Activated CD4-positive, alpha-beta T cell treated with anti-CD3 and anti-CD28 coated beads for 36 hours (primary cell): ENCODE data around the gene FRMD4A. TPM values are rescaled to one million over a fixed set of nuclear protein-coding genes. Genes with fewer than 3 reads are reported as not detected.

Source experiments
- ATAC-seq: fragments of 200-7000 bp; cut with Tn5 transposase; one replicate; pipeline ENCODE4 v1.10.0; 2021; ENCODE audit warnings: mild to moderate bottlenecking, moderate library complexity
- CTCF ChIA-PET: fragments of 350-600 bp; sonication (Branson Sonifier 250); formaldehyde crosslinking; loops from one replicate; lab custom pipeline; 2021; ENCODE audit warnings: antibody characterized with exemption; lab: Charles Lee
- POLR2A ChIA-PET: fragments of 350-600 bp; sonication (Branson Sonifier 250); formaldehyde crosslinking; loops from one replicate; lab custom pipeline; 2021; ENCODE audit warnings: antibody characterized with exemption, inconsistent platforms; lab: Charles Lee
- DNase-seq: peaks from one replicate; pipeline ENCODE4 v3.0.0-alpha.2; 2020
- H3K27ac Mint-ChIP-seq: one replicate; pipeline ENCODE4 v1.8.0; 2021; ENCODE audit warnings: mixed read lengths
- H3K27me3 Mint-ChIP-seq: one replicate; pipeline ENCODE4 v1.8.0; 2021; ENCODE audit warnings: mixed read lengths
- H3K36me3 Mint-ChIP-seq: one replicate; pipeline ENCODE4 v1.8.0; 2021; ENCODE audit warnings: low read depth, mixed read lengths
- H3K4me1 Mint-ChIP-seq: one replicate; pipeline ENCODE4 v1.8.0; 2021; ENCODE audit warnings: mixed read lengths
- H3K4me3 Mint-ChIP-seq: one replicate; pipeline ENCODE4 v1.8.0; 2021; ENCODE audit warnings: mild to moderate bottlenecking, moderate library complexity, mixed read lengths
- H3K9me3 Mint-ChIP-seq: one replicate; pipeline ENCODE4 v1.8.0; 2021; ENCODE audit warnings: low read depth, mixed read lengths
- intact Hi-C, 2 experiments: fragments of 100-400 bp; cut with DNase I in 1 of 2; cut with micrococcal nuclease in 1 of 2; formaldehyde crosslinking; loops; one replicate each; pipeline versions ENCODE4 v1.14.2 to v1.15.1; 2022 to 2024; cut with DNase I, micrococcal nuclease
- total RNA-seq, 2 experiments: library from RNA; stranded (reverse); gene quantifications; one replicate each; pipeline ENCODE4 v1.2.3, GENCODE V29; 2021

The FRMD4A gene
- total RNA-seq, 2 experiments from 2014 or later: 0.85 to 1.3 TPM

DNA sequence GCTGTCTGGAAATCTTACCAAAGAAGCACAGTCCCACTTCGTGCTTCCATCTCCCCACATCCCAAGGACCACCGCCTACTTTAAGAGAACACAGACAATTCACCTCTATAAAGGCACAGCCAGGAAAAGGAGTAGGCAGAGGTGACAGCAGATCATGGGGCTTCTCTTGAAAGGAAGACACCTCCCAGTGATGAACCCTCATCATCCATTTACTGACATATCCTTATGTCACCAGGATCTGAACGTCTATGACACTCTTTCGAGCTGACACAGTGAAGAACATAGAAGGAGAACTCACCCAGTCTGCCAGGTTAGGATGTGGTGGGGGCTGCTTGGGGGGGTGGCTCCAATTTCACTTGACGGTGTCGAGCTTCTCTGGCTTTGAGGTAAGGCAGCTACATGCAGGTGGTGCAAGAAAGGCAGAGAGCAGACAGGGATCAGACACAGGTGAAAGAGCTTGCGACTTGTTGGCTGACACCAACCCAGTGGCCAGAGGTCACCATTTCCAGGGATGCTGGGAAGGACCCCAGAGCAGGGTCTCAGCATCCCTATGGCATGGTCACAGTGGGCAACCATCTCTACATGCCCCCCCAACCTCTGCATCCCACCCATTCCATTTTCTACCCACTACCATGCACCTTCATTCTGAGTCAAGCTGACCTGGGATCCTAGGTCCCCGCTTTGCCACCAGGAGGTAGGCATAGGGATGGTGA, 676.5 kb downstream of the FRMD4A start:
- ChIA-PET POLR2A (no interaction called here), CTCF (no interaction called here)
- Mint-ChIP-seq H3K4me1 (peaks cover 28% of the 10 kb centered on the region), H3K36me3 (peaks cover 3% of the 10 kb centered on the region), H3K4me3 (no peak overlapping the region), H3K27me3 (no peaks in the 10 kb centered on the region), H3K9me3 (no peaks in the 10 kb centered on the region), H3K27ac (no peak overlapping the region)
- no peak for ATAC-seq
- intact Hi-C loops: no loop called here
- no peak for DNase-seq

DNA sequence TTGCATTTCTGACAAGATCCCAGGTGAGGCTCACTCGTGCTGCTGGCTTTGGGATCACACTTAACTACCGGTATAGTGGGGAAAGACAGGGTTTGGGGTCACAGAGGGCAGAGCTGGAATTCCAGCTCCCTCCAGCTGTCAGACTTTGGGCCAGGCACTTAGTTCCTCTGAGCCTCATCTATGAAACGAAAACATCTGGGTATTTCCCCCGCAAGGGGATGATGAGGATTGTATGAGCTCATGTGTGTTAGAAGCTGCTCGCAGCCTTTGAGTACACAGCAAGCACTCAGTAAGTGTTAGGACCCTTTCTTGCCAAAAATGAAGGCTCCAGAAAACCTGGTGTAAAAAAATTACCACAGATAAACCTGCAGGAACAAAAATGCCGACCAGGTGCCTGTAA, 677.9 kb downstream of the FRMD4A start:
- Mint-ChIP-seq H3K4me1 (peaks cover 35% of the 10 kb centered on the region), H3K27me3 (no peaks in the 10 kb centered on the region), H3K4me3 (no peak overlapping the region), H3K9me3 (no peaks in the 10 kb centered on the region), H3K36me3 (peaks cover 3% of the 10 kb centered on the region), H3K27ac (no peak overlapping the region)
- DNase-seq: no peak
- intact Hi-C loops: no loop called here
- POLR2A ChIA-PET: interaction anchor here (0.6 to 1.5 kb wide), 2 partner anchors 37 to 533 kb away, joined by 3 read pairs; no protein-coding TSS in a partner anchor
- CTCF ChIA-PET: interaction anchor here (0.6 kb wide), 1 partner anchor 1933 kb away, joined by 3 read pairs; no protein-coding TSS in a partner anchor
- ATAC-seq: peak; percentile 34

DNA sequence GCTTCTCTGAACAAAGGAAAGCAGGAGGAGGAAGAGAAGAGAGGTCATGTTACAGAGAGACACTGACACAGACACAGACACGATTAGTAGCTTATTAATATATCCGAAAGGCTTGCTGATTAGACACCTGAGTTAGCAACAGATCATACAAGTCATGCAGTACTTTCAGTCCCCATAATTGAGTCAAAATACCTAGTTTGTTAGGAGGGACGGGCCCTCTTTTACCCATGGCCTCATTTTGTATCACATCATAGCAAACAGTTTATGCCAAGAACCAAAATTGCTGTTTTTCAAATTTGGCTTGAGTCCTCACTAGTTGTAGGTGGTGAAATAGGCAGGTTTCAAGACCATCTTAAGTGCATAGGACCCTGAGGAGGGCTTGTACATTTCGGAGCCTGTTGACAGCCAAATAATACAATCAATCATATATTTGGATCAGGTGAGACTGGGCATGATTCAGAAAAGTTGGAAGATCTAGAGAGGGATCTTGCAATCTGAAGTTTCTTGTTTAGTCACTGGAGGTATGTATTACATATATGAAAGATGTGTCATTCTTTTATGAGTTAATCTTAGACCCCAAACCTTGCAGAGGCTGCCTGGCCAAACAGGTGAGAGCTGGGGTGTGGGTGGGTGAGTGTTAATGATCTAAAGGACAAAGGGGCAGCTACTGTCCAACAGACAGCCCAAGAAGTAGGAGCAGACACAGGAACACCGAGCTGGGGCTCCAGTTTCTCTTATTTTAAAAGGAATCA, 678.6 kb downstream of the FRMD4A start:
- Mint-ChIP-seq H3K9me3 (no peaks in the 10 kb centered on the region), H3K4me1 (peaks cover 35% of the 10 kb centered on the region), H3K27ac (peak overlapping the region; percentile 62), H3K4me3 (no peak overlapping the region), H3K36me3 (peaks cover 3% of the 10 kb centered on the region), H3K27me3 (no peaks in the 10 kb centered on the region)
- DNase-seq: peak; percentile 43
- POLR2A ChIA-PET: interaction anchor here (0.6 to 1.5 kb wide), 2 partner anchors 37 to 533 kb away, joined by 3 read pairs; no protein-coding TSS in a partner anchor
- intact Hi-C loops: no loop called here
- CTCF ChIA-PET: interaction anchor here (0.6 to 1.0 kb wide), 2 partner anchors 12 to 1932 kb away, joined by 3 to 4 read pairs; no protein-coding TSS in a partner anchor
- ATAC-seq: peak; percentile 76

DNA sequence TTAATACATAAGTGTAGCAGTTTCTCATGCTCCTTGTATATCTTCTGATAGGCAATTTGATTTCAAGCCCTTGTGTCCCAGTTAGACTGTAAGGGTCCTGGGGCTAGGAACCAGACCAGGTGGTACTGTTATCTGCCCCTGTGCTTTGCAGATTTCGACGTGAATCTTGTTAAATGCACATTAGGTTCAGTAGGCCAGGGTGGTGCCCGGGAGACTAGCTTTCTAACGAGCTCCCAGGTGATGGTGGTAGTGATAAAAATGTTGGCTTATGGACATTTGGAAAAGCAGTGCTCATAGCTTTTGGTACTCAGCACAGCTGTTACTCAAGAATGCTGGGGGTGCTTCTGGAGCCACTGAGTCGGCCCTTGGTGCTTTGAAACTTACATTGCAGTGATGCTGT, 679.8 kb downstream of the FRMD4A start:
- intact Hi-C loops: no loop called here
- peaks cover 35% of the 10 kb centered on the region for H3K4me1 Mint-ChIP-seq
- CTCF ChIA-PET: interaction anchor here (0.9 kb wide), 2 partner anchors 9 to 23 kb away, joined by 3 read pairs; no protein-coding TSS in a partner anchor
- ATAC-seq (no peak), DNase-seq (no peak)
- no peaks in the 10 kb centered on the region for H3K9me3 Mint-ChIP-seq
- no peak overlapping the region for H3K27ac Mint-ChIP-seq
- POLR2A ChIA-PET: no interaction called here
- H3K27me3 Mint-ChIP-seq: no peaks in the 10 kb centered on the region
- H3K4me3 Mint-ChIP-seq: no peak overlapping the region
- peaks cover 7% of the 10 kb centered on the region for H3K36me3 Mint-ChIP-seq

DNA sequence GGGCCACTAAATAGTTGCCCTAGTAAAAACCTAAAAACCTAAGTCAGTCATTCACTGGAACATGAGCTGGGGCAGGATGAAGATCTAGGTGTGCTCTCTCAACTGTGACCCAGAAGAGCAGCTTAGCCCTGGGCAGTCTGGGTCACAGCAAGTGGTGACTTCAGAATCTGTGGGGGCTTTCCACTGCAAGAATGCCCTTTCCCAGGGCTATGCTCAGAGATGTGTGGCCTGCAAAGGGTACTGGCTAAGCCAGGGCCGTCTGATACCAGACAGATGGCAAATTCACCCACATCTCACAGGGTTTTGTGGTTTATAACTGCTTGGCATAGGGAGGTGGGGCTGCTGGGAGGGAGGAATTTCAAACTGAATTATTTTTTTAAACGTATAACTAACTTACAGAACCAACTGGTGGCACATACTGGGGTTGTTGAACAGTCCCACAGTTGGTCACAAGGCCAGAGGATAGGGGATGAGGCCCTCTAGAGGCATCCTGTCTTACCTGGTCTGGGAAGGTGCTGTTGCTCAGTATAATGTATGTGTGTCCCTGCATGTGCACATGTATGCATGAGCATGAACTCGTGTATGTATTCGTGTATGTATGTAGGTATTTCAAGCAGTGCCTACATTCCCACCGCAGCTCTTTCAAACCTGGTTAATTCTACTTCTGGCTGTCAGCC, 680.7 kb downstream of the FRMD4A start:
- peaks cover 35% of the 10 kb centered on the region for H3K4me1 Mint-ChIP-seq
- H3K4me3 Mint-ChIP-seq: no peak overlapping the region
- intact Hi-C loops: no loop called here
- CTCF ChIA-PET: interaction anchor here (0.9 kb wide), 2 partner anchors 10 to 127 kb away, joined by 3 read pairs; no protein-coding TSS in a partner anchor
- ATAC-seq (no peak), DNase-seq (no peak)
- peaks cover 13% of the 10 kb centered on the region for H3K36me3 Mint-ChIP-seq
- H3K27me3 Mint-ChIP-seq: no peaks in the 10 kb centered on the region
- POLR2A ChIA-PET: interaction anchor here (0.6 kb wide), 1 partner anchor 171 kb away, joined by 4 read pairs; no protein-coding TSS in a partner anchor
- H3K9me3 Mint-ChIP-seq: no peaks in the 10 kb centered on the region
- H3K27ac Mint-ChIP-seq: no peak overlapping the region

DNA sequence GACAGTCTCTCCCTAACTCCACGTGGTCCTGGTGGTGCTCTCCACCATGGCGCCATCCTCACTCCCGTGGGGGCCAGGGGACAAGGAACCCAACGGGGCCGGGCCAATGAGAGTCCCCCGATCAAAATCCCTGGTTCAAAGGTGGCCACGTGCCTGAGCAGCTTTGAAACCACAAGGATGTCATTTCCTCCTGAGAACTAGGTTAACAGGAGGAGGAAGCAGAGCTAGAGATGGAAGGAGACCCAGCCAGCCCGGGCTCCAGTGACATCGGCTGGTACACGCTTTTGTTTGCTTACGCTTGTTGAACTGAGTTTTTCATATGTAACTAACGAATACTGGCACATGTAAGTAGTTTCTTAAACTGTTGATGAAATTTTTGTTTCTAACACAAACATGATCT, 682.3 kb downstream of the FRMD4A start:
- DNase-seq: no peak
- no peak for ATAC-seq
- Mint-ChIP-seq H3K27me3 (no peaks in the 10 kb centered on the region), H3K27ac (no peak overlapping the region), H3K9me3 (no peaks in the 10 kb centered on the region), H3K36me3 (peaks cover 19% of the 10 kb centered on the region), H3K4me1 (peaks cover 30% of the 10 kb centered on the region), H3K4me3 (no peak overlapping the region)
- POLR2A ChIA-PET: no interaction called here
- intact Hi-C loops: no loop called here
- CTCF ChIA-PET: interaction anchor here (1.5 kb wide), 1 partner anchor 11 kb away, joined by 7 read pairs; no protein-coding TSS in a partner anchor

DNA sequence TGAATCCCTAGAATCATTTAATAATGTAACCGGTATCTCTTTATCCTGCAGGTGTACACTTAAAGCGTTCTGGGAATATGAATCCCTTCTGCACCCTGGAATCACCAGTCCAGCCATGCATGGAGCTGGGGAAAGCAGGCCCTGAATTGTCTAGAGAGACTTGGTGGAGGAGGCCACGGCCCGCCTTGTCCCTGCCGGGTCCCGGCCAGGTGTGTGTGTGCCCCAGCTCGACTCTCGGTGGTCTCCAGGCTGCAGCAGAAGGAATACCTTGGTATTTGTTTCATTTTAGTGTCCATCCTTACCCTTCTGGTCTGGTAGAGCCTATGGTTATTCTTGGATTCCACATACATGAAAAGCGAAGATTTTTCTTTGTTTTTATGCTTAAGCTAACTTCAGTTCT, 685.9 kb downstream of the FRMD4A start:
- ATAC-seq (no peak), DNase-seq (no peak)
- ChIA-PET POLR2A (no interaction called here), CTCF (interaction anchor here (0.6 to 0.8 kb wide), 2 partner anchors 14 to 49 kb away, joined by 3 read pairs; no protein-coding TSS in a partner anchor)
- intact Hi-C loops: no loop called here
- Mint-ChIP-seq H3K27ac (no peak overlapping the region), H3K27me3 (no peaks in the 10 kb centered on the region), H3K4me3 (no peak overlapping the region), H3K9me3 (peaks cover 24% of the 10 kb centered on the region), H3K36me3 (peaks cover 49% of the 10 kb centered on the region), H3K4me1 (peaks cover 14% of the 10 kb centered on the region)

DNA sequence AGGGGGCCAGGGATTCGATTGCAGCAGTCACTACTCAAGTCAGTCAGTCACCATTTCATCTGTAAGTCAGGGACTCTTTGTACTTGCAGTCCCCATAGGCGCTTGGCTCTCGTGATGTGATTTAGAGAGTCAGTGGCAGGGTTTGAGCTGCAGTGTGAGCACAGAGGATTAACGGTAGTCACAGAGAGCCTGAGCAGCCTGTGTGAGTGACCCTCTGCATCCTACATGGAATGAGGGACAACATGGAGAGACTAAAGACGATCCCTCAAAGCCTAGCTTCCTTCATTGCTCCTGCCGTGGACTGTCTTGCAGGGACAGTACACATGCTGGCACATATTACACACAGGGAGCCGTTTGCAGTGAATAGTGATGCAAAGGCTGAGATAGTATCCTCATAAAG, 687.7 kb downstream of the FRMD4A start:
- Mint-ChIP-seq H3K4me3 (no peak overlapping the region), H3K27me3 (no peaks in the 10 kb centered on the region), H3K9me3 (peaks cover 24% of the 10 kb centered on the region), H3K27ac (no peak overlapping the region), H3K4me1 (peaks cover under 1% of the 10 kb centered on the region), H3K36me3 (peaks cover 63% of the 10 kb centered on the region)
- intact Hi-C loops: no loop called here
- CTCF ChIA-PET: no interaction called here
- ATAC-seq (no peak), DNase-seq (no peak)
- POLR2A ChIA-PET: no interaction called here

DNA sequence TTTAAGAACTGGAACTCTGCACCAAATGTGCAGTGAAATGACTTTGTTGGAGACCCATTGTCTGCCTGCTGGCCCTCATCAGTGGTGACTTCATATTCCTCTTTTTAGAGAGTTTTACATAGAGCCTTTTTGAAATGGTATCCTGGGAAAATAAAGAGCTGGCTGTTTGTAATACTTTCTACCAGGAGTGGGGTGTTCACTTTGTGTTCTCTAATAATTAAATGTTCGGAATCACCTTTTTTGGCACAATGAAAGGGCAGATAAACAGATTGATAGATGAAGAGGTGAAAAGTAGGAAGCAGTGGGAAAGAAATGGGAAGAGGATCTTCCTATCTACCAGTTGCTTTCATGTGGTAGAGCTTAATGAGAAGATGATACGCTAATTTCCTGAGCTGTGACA, 688.4 kb downstream of the FRMD4A start:
- H3K27me3 Mint-ChIP-seq: no peaks in the 10 kb centered on the region
- POLR2A ChIA-PET: no interaction called here
- H3K27ac Mint-ChIP-seq: no peak overlapping the region
- no peaks in the 10 kb centered on the region for H3K4me1 Mint-ChIP-seq
- ATAC-seq (no peak), DNase-seq (no peak)
- peaks cover 69% of the 10 kb centered on the region for H3K36me3 Mint-ChIP-seq
- no peak overlapping the region for H3K4me3 Mint-ChIP-seq
- intact Hi-C loops: no loop called here
- CTCF ChIA-PET: interaction anchor here (0.6 kb wide), 1 partner anchor 718 kb away, joined by 3 read pairs; no protein-coding TSS in a partner anchor
- H3K9me3 Mint-ChIP-seq: peaks cover 24% of the 10 kb centered on the region

DNA sequence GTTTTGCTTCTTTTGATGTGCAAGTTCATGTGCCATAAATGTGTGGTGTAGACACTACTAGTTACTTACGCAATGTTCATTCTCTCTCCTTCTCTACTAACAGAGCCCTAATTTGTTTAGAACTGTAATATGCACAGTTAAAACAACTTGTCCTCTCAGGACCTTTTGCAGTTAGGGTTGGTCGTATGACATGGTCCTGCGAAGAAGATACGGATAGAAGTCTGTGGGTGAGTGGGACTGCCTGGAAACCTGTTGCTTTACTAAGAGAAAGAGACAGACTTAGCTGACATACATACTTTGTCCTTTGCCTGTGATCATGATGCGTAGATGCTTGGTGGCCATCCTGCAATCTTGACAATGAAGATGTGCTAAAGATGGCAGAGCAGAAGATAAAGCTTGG, 692.8 kb downstream of the FRMD4A start:
- Mint-ChIP-seq H3K36me3 (peaks cover 59% of the 10 kb centered on the region), H3K27ac (no peak overlapping the region), H3K4me1 (no peaks in the 10 kb centered on the region), H3K9me3 (peaks cover 24% of the 10 kb centered on the region), H3K4me3 (no peak overlapping the region), H3K27me3 (no peaks in the 10 kb centered on the region)
- intact Hi-C loops: no loop called here
- no peak for ATAC-seq
- no peak for DNase-seq
- POLR2A ChIA-PET: no interaction called here
- CTCF ChIA-PET: no interaction called here

DNA sequence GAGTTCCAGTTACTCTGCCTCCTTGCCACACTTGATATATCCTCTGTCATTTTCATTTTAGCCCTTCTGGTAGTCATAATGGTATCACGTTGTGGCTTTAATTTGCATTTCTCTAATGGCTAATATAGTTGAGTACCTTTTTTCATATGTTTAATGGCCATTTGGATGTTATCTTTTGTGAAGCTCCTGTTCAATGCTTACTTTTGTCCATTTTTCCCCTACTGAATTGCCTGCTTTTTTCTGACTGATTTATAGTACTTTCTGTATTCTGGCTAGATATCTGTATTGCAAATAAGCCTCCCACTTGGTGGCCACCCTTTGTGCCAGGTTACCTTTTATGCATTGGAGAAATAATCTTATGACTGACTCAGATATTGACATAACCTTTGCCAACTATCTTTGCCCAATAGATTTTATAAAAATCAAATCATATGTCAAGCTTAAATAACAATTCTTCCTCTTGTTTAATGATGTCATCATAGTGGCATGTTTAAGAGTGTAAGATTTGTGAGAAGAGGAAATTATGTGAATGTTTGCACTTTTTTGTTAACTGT, 693.3 kb downstream of the FRMD4A start:
- ATAC-seq (no peak), DNase-seq (no peak)
- ChIA-PET POLR2A (no interaction called here), CTCF (no interaction called here)
- Mint-ChIP-seq H3K9me3 (peaks cover 22% of the 10 kb centered on the region), H3K4me1 (no peaks in the 10 kb centered on the region), H3K36me3 (peaks cover 53% of the 10 kb centered on the region), H3K4me3 (no peak overlapping the region), H3K27ac (no peak overlapping the region), H3K27me3 (no peaks in the 10 kb centered on the region)
- intact Hi-C loops: no loop called here
